ENCODE results near the gene TTLL5. TPM values are rescaled to one million over a fixed set of nuclear protein-coding genes. Genes with fewer than 3 reads are reported as not detected.

The TTLL5 gene
- total and polyA plus RNA-seq, 9 of the 15 experiments (the other 6 are each of a cell fraction or from before 2014, with no cell fraction given): 4.1 to 18.9 (median 12.6) TPM

GRCh38 chr14:75660630-75661498 lies at the start of gene TTLL5, which contains the start of gene ERG28 (continued):
- peak; percentile 13; the same call in 1 of the 2 replicates for TF ChIP-seq GABPB1 (CRISPR knock-in tag; IDR thresholded peaks at IDR 0.05)
- peak; percentile 99 for TF ChIP-seq ZNF384 (IDR thresholded peaks at IDR 0.05; ENCODE audit: low read depth, low read length)
- TF ChIP-seq ZNF184 (CRISPR knock-in tag; IDR thresholded peaks at IDR 0.05): no peak
- TF ChIP-seq NEUROD1 (IDR thresholded peaks at IDR 0.05; ENCODE audit: borderline replicate concordance, low read depth, low read length, partially characterized antibody): peak; percentile 58
- TF ChIP-seq PHF8 (IDR thresholded peaks at IDR 0.05; ENCODE audit: borderline replicate concordance, low read length): peak; percentile 52; the same call in 1 of the 2 replicates
- peak; percentile 56; the same call in 1 of the 2 replicates for TF ChIP-seq ATF3 (IDR thresholded peaks at IDR 0.05)
- TF ChIP-seq ATF3 (CRISPR knock-in tag; conservative IDR thresholded peaks at IDR 0.05): no peak
- TF ChIP-seq ZEB2 (IDR thresholded peaks at IDR 0.05): peak; percentile 32
- TF ChIP-seq CBX3 (IDR thresholded peaks at IDR 0.05; ENCODE audit: borderline replicate concordance in 1 of 2, low read length in 2 of 2): no peak
- TF ChIP-seq FOXJ3 (CRISPR knock-in tag; IDR thresholded peaks at IDR 0.05): 0 out of 2 replicates have a peak, but pooled peaks have one; percentile 53
- peak; percentile 69 for TF ChIP-seq SP2 (IDR thresholded peaks at IDR 0.05; ENCODE audit: extremely low read depth, low read depth, low read length, poor library complexity, severe bottlenecking)
- peak; percentile 95 for TF ChIP-seq CREB1 (IDR thresholded peaks at IDR 0.05)
- TF ChIP-seq CREB1 (CRISPR knock-in tag; IDR thresholded peaks at IDR 0.05): peak; percentile 95
- peak; percentile 97 for TF ChIP-seq MTA1 (IDR thresholded peaks at IDR 0.05; ENCODE audit: borderline replicate concordance)
- no peak for TF ChIP-seq ELF4 (CRISPR knock-in tag; IDR thresholded peaks at IDR 0.05)
- peak; percentile 88 for TF ChIP-seq NFYB (IDR thresholded peaks at IDR 0.05; ENCODE audit: extremely low read depth, insufficient read length)
- no peak for TF ChIP-seq ZNF644 (tag; IDR thresholded peaks at IDR 0.05; ENCODE audit: low read depth)
- peak in 1 of 3 experiments; percentile 12 for TF ChIP-seq YY1 (IDR thresholded peaks at IDR 0.05; ENCODE audit: borderline replicate concordance in 1 of 3, control insufficient read depth in 1 of 3, extremely low read depth in 1 of 3, insufficient read depth in 3 of 3, insufficient read length in 1 of 3, insufficient replicate concordance in 2 of 3, low read depth in 1 of 3, low read length in 2 of 3)
- TF ChIP-seq ZNF175 (CRISPR knock-in tag; IDR thresholded peaks at IDR 0.05; ENCODE audit: low read depth): no peak
- peak; percentile 73 for TF ChIP-seq SUPT5H (IDR thresholded peaks at IDR 0.05)
- peak; percentile 62 for TF ChIP-seq CHD2 (IDR thresholded peaks at IDR 0.05; ENCODE audit: low read depth, low read length)
- no peak for TF ChIP-seq ZSCAN32 (CRISPR knock-in tag; IDR thresholded peaks at IDR 0.05)
- TF ChIP-seq SIN3A (IDR thresholded peaks at IDR 0.05; ENCODE audit: borderline replicate concordance in 2 of 2, control insufficient read depth in 1 of 2, low read depth in 2 of 2, low read length in 2 of 2): peak; percentile 54 to 93; a peak in 3 of 4 replicates
- peak; percentile 81 for TF ChIP-seq HNRNPLL (IDR thresholded peaks at IDR 0.05; ENCODE audit: low read depth, low read length, poor library complexity, severe bottlenecking)
